Kidney capillary endothelial cell (primary cell): ENCODE results near the gene TLR4.

Source experiments
- DNase-seq: peaks from one replicate; pipeline ENCODE4 v3.0.0-alpha.2; 2018; ENCODE audit warnings: low spot score

Gene TLR4

DNA sequence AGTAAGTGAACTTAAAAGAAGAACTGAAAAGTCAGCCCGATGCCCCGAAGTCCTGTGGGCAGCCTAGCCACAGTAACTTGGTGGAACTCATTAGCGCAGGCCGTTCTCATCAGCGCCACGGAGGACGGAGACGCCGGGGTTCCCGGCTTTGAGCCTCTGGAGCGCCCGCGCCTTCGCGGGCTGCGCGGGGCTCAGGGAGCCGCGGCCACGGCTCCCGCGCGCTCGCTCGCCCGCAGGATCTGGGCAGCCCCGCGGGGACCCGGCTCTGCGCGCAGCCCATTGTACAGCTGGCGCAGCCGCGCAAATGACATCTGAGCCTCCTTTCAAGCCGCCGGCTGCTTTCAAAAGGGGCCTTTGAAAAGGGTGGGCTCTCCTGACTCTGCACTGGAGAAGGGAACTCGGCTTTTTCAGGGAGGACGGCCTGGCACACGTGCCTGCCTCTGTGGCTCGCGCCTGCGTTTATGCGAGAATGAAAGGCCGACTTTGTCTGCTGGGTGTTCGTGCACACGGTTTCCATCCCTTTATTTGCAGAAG is 40.7 kb downstream of the TLR4 start:
- no peak for DNase-seq

DNA sequence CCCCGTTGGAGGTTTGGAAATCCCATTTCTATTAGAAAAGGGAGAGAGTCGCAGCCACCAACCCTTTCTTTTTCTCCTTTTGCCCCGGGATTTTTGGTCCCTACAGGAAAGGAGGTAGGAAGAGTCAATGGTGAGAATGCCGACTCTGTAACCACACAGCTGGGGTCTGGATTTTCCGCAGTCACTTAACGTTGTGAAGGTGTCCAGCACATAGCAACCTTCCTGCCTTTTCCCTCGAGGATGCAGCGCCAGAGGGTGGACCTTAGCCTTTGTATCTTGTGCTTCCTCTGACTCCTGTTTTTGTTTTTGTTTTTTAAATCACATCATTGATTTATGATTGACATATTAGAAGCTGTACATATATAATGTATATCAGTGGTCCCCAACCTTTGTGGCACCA is 41.4 kb downstream of the TLR4 start:
- no peak for DNase-seq

- no peak for DNase-seq
Observed at GRCh38 chr9:117746263-117746662, 42.1 kb downstream of the TLR4 start.

DNA sequence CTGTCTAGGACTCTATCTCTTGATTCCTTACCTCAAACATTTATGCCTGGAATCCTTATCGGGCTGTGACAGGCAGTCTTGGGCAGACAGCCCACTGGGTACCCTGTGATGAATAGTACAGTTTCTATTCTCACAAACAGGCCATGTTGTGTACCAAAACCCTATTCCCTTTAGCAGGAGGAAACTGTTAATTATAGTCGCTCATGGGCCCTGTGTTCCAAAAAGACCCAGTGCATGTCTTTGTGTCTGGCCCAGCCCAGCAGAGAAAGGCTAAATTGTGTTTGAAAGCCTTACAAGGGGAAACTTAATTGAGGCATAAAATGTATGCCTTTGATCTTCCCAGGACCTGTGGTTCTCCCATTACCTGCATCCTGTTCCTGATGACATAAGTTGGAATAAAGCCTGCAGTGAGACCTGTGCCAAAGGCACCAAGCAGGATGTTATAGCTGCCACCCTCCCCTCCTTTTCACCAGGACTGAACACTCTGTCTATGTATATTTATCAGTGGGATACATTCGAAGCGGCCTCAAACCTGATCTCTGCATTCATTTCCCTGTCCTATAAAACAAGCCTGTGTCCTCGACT is 43.3 kb downstream of the TLR4 start:
- no peak for DNase-seq

DNA sequence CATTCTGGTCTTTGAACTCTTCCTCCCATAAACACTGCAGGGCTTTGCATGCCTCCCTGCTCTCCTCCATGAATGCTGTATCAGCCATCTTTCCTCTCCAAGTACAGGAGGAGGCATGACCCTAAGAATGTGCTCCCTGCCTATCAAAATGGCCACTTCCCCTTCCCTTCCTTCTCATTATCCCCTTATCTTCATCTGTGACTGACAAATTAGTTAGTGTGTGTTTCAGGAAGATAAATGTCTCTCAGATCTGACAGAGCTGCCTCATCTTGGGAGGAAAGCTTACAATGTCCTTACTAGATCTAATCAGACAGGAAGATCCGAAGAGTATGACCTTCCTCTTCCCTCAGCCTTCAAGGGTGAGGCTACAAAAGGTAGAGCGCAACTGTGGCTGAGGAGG is 46.2 kb downstream of the TLR4 start:
- no peak for DNase-seq

DNA sequence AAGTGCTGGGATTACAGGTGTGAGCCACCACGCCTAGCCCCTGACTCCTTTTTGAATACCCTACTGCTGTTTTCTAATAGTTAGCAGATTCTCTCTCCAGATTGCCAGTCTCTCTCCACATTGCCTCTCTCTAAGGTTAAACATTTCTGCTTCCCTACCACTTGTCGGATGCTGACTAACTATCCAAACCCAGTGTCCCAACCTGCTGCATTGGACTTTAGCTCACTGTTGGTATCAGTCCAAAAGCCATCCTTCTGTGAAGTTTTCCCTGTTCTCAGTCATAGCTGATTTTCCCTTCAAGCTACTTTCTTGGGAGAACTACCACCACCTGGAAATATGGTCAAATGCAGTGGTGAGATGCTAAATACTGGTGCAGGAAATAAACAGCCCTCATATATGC is 48.7 kb downstream of the TLR4 start:
- DNase-seq: no peak

GRCh38 chr9:117757561-117758190 is 53.5 kb downstream of the TLR4 start:
- DNase-seq: no peak

DNA sequence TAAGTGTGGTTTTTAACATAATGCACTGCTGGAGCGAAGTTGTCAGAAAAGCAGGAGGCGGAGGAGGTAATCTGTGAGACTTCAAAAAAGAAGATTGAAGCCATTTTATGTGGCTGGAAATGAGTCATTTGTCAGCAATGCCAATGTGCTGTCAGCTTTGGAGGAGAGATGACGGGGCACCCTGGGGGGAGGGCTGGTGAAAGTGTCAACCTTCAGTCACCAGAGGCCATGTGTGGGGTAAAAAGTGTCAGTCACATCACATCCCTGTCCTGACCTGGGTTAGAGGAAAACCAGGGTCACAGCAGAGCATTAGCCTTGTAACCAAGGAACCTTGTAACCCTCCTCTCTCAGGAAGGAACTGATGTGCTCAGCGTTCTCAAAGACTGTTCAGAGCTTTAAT is 59.1 kb downstream of the TLR4 start:
- DNase-seq: peak; percentile 72

- no peak for DNase-seq
Observed at GRCh38 chr9:117768750-117769395, 64.7 kb downstream of the TLR4 start.

- no peak for DNase-seq
Observed at GRCh38 chr9:117771136-117771535, 66.9 kb downstream of the TLR4 start.

DNA sequence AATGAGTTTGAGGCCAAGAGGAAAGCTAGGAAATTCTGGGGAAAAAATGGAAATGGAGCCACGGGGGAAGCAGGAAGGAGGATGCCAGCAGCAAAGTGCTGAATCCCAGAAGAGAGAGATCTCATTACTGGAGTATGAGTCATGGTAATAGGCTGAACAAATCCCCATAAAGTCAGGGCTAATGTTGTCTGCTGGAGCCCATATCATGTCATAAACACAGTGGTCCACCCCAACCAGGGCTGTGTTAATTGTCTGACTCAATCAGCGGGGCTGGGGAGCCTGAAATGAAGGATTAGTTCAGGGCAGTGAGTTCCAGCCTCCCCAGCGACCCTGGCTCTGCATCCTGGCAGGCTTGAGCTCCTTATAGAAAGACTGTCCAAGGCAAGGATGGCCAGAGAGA is 68.8 kb downstream of the TLR4 start:
- peak; percentile 70 for DNase-seq
